ENCODE results near the gene COMP. TPM values are rescaled to one million over a fixed set of nuclear protein-coding genes. Genes with fewer than 3 reads are reported as not detected.

Gene COMP
- total RNA-seq, 1 experiment from 2014 or later, result not detected

DNA sequence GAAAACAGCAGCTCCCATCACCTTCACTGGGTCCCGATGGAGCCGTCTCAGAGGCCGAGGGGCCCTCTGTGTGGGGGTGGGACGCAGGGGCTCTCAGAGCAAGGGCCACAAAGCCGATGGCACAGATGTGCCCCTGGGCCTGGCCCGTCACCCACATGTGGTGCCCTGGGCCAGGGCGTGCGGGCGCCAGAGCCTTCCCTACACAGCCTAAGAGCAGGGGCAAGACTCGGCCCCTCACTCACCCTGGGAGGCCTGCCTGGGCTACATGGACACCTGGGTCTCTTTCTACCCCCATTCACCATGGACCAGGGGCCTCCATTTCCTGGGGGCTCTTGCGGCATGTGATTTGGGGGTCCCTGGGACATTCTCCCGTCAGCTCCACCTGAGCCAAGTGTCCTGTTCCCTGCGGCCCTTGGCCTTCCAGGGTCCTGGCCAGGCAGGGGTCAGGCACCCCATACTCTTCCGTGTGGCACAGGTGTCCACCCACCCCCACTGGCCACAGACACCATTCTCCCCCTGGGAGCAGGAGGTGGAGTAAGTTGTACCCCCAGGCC, 10.0 kb downstream of the COMP start:
- BruUV-seq (replicated peaks), result no TSS peak
- Histone ChIP-seq H3K4me2 (ENCODE audit: low read length) (no peak overlapping the region), H3K36me3 (ENCODE audit: control insufficient read depth in 1 of 2, insufficient read depth in 2 of 2, low read length in 2 of 2) (no peaks in the 10 kb centered on the region), H3K4me3 (replicated peaks in 1 of 2; ENCODE audit: low read depth in 1 of 2, low read length in 2 of 2) (no peak overlapping the region), H3K27ac (ENCODE audit: low read depth, low read length) (no peak overlapping the region), H3K9ac (ENCODE audit: low read length) (no peak overlapping the region), H3K4me1 (ENCODE audit: control insufficient read depth in 1 of 2, insufficient read depth in 2 of 2, low read length in 2 of 2) (peaks cover 4 to 18% of the 10 kb centered on the region in 2 experiments; a peak in 3 of 4 replicates), H3K27me3 (ENCODE audit: insufficient read depth, low read length) (no peaks in the 10 kb centered on the region), H3K9me2 (ENCODE audit: insufficient read depth) (no peaks in the 10 kb centered on the region), H2AFZ (ENCODE audit: low read depth, low read length, poor library complexity, severe bottlenecking) (no peak overlapping the region), H4K20me1 (ENCODE audit: insufficient read depth) (no peaks in the 10 kb centered on the region), H3K79me2 (ENCODE audit: insufficient read depth, low read length) (no peaks in the 10 kb centered on the region), H3K9me3 (ENCODE audit: control insufficient read depth in 1 of 2, insufficient read depth in 1 of 2, low read depth in 1 of 2, low read length in 2 of 2) (no peaks in the 10 kb centered on the region)
- TF ChIP-seq YY1 (IDR thresholded peaks at IDR 0.05; ENCODE audit: extremely low read depth, insufficient replicate concordance, low read depth, low read length) (no peak), ZFX (IDR thresholded peaks at IDR 0.05) (no peak), RAD21 (IDR thresholded peaks at IDR 0.05; ENCODE audit: low read depth) (no peak), POLR2A (IDR thresholded peaks at IDR 0.05; ENCODE audit: borderline replicate concordance, extremely low read depth, insufficient read depth, insufficient read length) (no peak), EZH2phosphoT487 (IDR thresholded peaks at IDR 0.05; ENCODE audit: borderline replicate concordance) (no peak), SRF (IDR thresholded peaks at IDR 0.05; ENCODE audit: low read depth) (no peak), ELF1 (IDR thresholded peaks at IDR 0.05; ENCODE audit: borderline replicate concordance, low read depth) (no peak), CBX3 (IDR thresholded peaks at IDR 0.05; ENCODE audit: low read depth) (no peak), POLR2AphosphoS5 (IDR thresholded peaks at IDR 0.05; ENCODE audit: low read depth, low read length) (no peak), SIN3A (IDR thresholded peaks at IDR 0.05; ENCODE audit: low read depth) (no peak), SP1 (IDR thresholded peaks at IDR 0.05; ENCODE audit: low read depth) (no peak), EZH2 (IDR thresholded peaks at IDR 0.05) (no peak), TCF7L2 (IDR thresholded peaks at IDR 0.05; ENCODE audit: borderline replicate concordance, extremely low read depth, insufficient read depth, insufficient read length) (no peak), JUND (IDR thresholded peaks at IDR 0.05) (no peak), FOSL1 (IDR thresholded peaks at IDR 0.05; ENCODE audit: low read depth) (no peak)
- TF ChIP-seq, protein P1, sequence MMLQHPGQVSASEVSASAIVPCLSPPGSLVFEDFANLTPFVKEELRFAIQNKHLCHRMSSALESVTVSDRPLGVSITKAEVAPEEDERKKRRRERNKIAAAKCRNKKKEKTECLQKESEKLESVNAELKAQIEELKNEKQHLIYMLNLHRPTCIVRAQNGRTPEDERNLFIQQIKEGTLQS (IDR thresholded peaks at IDR 0.05), result no peak
- TF ChIP-seq, protein P2, sequence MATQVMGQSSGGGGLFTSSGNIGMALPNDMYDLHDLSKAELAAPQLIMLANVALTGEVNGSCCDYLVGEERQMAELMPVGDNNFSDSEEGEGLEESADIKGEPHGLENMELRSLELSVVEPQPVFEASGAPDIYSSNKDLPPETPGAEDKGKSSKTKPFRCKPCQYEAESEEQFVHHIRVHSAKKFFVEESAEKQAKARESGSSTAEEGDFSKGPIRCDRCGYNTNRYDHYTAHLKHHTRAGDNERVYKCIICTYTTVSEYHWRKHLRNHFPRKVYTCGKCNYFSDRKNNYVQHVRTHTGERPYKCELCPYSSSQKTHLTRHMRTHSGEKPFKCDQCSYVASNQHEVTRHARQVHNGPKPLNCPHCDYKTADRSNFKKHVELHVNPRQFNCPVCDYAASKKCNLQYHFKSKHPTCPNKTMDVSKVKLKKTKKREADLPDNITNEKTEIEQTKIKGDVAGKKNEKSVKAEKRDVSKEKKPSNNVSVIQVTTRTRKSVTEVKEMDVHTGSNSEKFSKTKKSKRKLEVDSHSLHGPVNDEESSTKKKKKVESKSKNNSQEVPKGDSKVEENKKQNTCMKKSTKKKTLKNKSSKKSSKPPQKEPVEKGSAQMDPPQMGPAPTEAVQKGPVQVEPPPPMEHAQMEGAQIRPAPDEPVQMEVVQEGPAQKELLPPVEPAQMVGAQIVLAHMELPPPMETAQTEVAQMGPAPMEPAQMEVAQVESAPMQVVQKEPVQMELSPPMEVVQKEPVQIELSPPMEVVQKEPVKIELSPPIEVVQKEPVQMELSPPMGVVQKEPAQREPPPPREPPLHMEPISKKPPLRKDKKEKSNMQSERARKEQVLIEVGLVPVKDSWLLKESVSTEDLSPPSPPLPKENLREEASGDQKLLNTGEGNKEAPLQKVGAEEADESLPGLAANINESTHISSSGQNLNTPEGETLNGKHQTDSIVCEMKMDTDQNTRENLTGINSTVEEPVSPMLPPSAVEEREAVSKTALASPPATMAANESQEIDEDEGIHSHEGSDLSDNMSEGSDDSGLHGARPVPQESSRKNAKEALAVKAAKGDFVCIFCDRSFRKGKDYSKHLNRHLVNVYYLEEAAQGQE (IDR thresholded peaks at IDR 0.05; ENCODE audit: low read depth), result no peak
- DNase-seq (ENCODE audit: low read depth, low spot score), result no peak
- RAD21 ChIA-PET (ENCODE audit: low non-redundant PET in 1 of 2, low total read pairs in 2 of 2, uncharacterized antibody in 2 of 2, unreplicated experiment in 2 of 2), result interaction anchor here in 1 of 2 experiments (0.6 kb wide), 1 partner anchor 97 kb away, joined by 3 read pairs; no protein-coding TSS in a partner anchor
- CTCF ChIA-PET, result no interaction called here
- ATAC-seq, result no peak
- intact Hi-C loops (cut with micrococcal nuclease), result no loop called here
- POLR2A ChIA-PET, result no interaction called here

Measured in HCT116 (cell line).